HG03066 (cell line): ENCODE results near the gene C6orf47.
A peak's percentile ranks its signal among the peaks of the same experiment; 100 is the strongest.

Experiments used
- ATAC-seq: cut with Tn5 transposase; IDR thresholded peaks from one replicate; pipeline ENCODE4 v1.9.1; 2021; ENCODE audit warnings: low read depth; ENCODE audit not compliant: unreplicated experiment

The C6orf47 gene

GRCh38 chr6:31687860-31688693, 27.5 kb upstream of the C6orf47 start:
- no peak for ATAC-seq

DNA sequence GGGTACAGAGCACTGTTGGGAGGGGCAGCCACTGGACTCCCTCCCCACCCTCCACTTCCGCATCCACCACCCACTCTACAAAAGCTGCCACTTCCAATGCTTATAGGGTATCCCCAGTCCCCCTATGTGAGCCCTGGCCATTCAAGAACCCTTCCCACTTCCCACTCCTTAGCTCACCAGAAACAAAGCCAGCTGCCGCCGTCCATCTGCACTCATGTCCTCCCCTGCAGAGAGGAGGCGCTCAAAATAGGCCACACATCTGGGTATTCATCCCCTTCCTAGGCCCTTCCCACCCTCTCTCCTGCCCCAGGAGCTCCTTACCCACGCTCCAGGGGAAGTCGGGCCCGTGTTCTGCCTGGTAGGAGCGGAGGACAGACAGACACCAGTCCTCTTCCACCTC, 26.7 kb upstream of the C6orf47 start:
- ATAC-seq = no peak

- ATAC-seq = no peak
Measured at GRCh38 chr6:31686483-31686882, 25.9 kb upstream of the C6orf47 start.

DNA sequence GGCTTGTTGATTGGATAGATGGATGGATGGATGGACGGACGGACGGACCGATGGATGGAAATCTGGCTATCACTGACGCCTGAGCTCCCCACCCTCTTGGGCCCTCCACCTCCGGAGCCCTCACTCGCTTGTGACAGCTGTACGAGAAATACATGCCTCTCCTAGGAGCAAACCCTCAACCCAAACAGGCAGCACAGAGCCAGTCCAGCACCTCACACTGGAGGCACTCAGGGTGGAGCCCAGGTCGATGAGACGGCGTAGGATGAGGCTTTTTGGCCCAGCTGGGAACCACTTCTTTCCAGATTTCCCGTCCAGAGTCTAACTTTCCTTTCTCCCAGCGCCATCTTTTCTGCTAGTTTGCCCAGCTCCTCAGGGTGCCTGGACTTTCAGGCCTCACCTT, 23.0 kb upstream of the C6orf47 start:
- ATAC-seq = no peak

DNA sequence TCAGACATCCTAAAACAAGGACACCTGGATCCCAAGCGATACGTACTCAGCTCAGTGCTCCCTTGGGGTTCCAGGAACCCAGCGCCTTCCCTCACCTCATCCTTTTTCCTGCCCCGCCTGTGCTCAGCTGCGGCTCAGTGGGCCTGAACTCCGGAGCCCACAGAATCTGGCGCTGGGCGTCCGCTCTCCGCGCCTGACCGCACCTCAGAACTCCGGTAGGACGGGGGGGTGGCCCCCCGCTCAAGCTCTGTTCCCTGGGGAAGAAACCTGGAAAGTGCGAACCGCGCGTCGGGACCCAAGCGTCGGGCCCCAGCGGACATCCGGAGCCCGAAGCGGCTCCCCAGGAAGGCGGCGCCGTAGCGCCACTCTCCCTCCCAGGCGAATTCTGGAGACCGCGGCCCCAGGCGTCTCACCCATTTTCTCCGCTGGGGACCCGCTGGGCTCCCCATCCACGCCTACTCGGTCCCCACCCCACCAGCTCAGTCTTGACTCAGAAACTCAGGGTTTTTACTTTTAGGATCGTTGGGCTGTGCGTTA, 20.6 kb upstream of the C6orf47 start:
- ATAC-seq = no peak

GRCh38 chr6:31680226-31681134, 19.9 kb upstream of the C6orf47 start, which contains the start of gene LY6G5C:
Gene LY6G5C (minus strand): TSS chr6:31681067. CDS start chr6:31680373, 694 bp downstream.
- no peak for ATAC-seq

DNA sequence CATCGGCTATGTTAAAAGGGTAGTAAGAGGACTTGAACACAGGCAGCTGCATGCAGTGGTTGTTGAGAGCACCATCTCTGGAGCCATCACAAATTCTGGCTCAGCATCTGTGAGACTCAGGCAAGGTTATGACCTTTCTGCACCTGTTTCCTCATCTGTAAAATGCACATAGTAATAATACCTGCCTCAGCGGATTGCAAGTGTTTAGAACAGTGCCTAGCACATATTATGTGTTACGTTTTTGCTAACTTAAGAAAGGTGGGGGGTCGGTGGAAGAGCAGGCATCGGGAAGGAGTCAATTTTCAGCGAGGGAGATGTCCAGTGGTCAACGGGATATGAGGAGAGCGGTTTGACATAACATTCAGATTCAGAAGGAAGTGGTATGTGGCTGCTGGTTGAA, 17.4 kb upstream of the C6orf47 start:
- no peak for ATAC-seq

- ATAC-seq = no peak
Measured at GRCh38 chr6:31676904-31677303, 16.3 kb upstream of the C6orf47 start.

DNA sequence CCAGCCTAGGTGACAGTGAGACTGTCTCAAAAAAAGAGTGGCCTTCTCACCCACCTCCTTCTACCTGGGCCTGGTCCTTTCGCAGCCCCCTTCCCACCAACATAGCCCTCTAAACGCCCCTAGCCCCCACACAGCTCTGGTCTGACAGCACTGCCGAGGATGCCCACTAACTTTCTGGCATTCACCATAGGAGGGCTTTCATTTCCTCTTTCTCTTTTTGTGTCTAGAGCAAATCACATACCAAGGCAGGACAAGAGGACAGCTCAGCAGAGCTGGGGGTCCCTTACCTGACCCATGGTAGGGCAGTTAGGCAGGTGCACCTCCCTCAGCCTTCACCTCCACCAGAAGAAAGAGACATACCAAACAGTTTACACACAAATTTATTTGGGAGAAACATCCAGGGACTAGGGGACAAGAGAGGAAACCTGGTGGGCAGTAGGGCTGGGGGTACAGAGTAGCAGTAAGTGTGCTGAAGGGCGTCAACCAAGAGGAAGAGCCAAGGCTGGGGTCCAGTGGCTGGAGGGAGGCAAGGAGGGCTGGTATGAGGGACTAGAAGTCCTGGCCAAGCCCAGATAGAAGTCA, 15.8 kb upstream of the C6orf47 start:
- ATAC-seq = no peak

GRCh38 chr6:31669676-31670075, 9.1 kb upstream of the C6orf47 start, which contains the start of gene LY6G5B:
Gene LY6G5B (plus strand): TSS chr6:31669976. CDS start chr6:31670951, 975 bp downstream.
- ATAC-seq = no peak

DNA sequence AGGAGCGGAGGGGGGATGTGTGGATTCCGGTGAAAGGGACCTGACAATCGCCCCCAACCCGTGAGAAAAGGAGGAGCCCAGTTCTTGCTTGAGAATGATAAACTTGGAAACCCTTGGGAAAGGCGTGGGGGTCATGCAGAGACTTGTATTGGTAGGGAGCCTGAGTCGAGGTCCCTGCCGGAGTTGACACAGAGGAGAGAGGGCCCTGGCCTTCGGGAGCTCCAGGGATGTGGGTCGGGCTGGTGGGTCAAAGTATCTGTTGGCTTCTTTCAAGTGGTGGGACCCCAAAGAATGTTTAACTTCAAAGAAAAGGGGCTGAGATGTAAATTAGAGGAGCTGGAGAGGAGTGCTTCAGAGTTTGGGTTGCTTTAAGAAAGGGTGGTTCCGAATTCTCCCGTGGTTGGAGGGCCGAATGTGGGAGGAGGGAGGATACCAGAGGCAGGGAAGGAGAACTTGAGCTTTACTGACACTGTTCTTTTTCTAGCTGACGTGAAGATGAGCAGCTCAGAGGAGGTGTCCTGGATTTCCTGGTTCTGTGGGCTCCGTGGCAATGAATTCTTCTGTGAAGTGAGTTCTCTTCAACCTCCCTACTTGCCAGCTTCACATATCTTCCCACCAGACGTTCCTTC, 5.9 kb upstream of the C6orf47 start:
- ATAC-seq = no peak

- ATAC-seq = peak; percentile 66
Measured at GRCh38 chr6:31665501-31666336, 5.1 kb upstream of the C6orf47 start, which contains the start of gene CSNK2B. Gene CSNK2B (plus strand): TSS chr6:31666080. CDS start chr6:31666832, 752 bp downstream.

DNA sequence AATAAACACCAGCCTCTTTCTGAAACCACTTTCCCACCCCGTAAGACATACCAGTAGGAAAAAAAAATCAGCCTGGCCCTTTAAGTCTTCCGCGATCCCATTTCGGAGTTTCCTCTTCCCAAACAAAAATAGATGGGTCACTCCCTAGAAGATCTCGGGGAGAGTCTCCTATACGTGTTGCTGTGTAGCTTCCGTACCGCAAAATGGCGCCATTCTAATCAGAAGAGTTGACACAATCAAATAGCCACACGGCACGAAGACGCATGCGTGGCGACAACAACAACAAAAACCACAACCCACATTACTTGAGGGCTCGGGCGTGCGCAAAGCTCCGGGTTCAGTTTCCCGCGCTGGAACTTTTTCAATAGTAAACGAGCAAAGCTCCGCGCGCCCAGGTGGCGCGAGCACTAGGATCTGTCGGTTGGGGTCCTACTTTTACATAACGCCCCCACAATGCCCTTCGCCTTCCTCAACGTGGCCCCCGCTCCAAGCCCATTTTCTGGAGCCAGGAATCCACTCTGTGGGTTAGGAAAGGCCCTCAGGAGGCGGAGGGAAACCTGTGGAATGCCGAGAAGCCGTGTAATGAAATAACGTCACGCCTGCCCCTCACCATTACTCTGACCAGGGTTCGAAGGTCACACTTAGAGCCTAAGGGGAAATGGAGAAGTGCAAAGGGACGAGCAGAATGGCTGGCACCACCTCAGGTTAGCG, 4.4 kb upstream of the C6orf47 start, which contains the start of gene GPANK1:
Gene GPANK1, minus strand, starts transcription at position 208 of the 711 bp plus-strand sequence. CDS start 519 bp downstream, outside the sequence.
- ATAC-seq = peak; percentile 37

- ATAC-seq = no peak
Measured at GRCh38 chr6:31663961-31664789, 3.6 kb upstream of the C6orf47 start.

DNA sequence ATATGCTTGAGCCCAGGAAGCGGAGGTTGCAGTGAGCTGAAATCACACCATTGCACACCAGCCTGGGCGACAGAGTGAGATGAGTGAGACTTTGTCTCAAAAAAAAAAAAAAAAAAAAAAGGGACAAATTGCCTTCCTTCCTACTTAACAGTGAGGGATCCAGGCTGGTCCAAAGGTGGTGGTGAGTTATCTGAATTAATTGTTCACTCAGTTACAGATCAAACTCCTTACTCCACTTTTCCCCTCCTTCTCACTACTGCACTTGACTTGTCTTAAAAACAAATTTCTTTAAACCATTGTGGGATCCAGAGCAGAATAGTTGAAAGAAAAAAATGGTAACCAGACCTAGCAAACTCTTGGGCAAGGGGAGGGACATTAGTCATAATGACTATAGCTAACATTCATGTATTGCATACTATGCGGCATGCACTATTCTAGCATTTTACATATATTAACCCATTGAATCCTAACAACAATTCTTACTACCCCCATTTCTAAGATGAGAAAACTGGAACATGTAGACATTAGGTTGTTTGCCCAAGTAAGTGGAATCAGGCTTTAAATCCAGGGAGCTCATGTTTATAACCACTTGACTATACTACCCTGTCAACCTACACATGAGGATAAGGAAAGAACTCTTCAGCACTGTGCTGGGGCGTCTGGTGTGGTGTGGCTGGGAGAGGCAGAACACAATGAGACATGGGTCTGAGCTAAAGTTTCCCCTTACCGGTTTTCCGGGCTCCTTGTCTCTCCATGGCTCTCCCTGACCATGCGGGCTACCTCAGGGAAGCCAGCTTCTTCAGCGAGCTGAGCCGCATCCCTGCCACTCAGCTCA, 2.8 kb upstream of the C6orf47 start:
- no peak for ATAC-seq

- ATAC-seq = no peak
Measured at GRCh38 chr6:31662124-31662723, 1.6 kb upstream of the C6orf47 start.
